Measurements from ENCODE around the gene INPP5F.

GRCh38 chr10:119811122-119811521 is 85.3 kb downstream of the INPP5F start:
- TF ChIP-seq GATA3 (IDR thresholded peaks at IDR 0.05; ENCODE audit: low read depth, low read length): no peak
- TF ChIP-seq GATA2 (IDR thresholded peaks at IDR 0.05; ENCODE audit: low read depth, low read length): no peak
